Kasumi-1 (cell line): ENCODE measurements around the gene EVL.

ENCODE experiments used
- DNase-seq, 2 experiments: peaks; one replicate each; lab custom pipeline; 2025; lab: John Stamatoyannopoulos, UW

Gene EVL

GRCh38 chr14:100065942-100066574, 836 bp downstream of the EVL start:
- peak; percentile 81 to 89 for DNase-seq

- no peak for DNase-seq
Observed at GRCh38 chr14:100066962-100067361, 1.7 kb downstream of the EVL start.

DNA sequence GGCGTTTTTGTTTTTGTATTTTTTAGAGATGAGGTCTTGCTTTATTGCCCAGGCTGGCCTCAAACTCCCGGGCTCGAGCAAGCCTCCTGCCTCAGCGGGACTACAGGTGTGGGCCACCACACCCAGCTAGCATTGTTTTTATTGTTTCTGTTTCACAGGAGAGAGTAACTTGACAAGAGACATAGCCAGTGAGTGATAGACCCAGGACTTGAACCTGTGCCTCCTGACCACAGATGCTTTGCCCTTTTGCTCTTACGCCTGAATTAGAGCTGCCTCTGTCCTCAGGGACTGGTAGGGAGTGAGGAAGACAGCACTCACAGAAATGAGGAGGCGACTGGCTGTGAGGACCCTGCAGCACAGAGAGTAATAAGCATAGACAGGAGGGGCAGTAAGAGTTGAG, 2.3 kb downstream of the EVL start:
- no peak for DNase-seq

DNA sequence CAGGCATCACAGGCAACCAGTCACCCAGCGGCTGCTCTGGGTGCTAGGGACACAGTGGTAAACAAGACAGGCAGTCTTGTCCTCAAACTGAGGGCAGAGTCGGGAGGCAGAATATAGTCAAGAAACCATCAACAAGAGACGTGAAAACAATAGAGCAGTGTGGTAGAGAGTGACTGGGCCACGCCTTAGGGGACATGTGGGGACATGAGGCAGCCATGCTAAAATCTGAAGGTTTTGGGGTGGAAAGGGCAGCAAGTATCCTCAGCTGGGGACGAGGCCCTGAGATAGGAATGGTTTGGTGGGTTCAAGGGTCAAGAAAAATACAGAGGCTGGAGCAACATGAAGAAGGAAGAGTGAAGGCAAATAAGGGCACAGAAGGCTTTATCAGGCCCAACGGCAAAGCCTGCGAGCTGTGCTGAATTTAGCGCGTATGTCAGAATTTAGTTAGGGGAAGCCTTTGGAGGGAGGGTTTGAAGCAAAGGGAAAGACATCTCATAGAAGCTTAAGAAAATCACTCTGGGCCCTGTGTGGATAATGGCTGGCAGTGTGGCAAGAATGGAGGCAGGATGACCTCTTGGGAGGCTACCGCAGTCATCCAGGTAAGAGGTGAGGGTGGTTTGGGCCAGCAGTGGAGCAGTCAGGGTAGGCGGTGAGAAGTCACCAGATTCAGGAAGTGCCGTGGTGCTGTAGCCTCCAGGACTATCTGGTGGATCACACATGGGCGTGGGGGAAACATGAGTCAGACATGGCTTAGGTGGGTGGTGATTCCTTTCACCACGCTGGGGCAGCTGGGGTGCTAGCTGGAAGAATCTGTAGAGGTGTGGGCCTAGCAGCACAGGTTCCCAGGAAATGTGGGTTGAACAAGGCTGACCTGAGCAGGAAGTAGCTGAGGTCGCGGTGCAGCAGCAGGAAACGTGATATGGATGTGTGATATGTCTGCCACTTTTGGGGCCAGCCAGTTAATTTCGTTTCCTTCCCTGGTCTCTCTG, 3.0 kb downstream of the EVL start:
- DNase-seq: peak; percentile 94 to 95

- DNase-seq: no peak
Observed at GRCh38 chr14:100069161-100069800, 4.1 kb downstream of the EVL start.

DNA sequence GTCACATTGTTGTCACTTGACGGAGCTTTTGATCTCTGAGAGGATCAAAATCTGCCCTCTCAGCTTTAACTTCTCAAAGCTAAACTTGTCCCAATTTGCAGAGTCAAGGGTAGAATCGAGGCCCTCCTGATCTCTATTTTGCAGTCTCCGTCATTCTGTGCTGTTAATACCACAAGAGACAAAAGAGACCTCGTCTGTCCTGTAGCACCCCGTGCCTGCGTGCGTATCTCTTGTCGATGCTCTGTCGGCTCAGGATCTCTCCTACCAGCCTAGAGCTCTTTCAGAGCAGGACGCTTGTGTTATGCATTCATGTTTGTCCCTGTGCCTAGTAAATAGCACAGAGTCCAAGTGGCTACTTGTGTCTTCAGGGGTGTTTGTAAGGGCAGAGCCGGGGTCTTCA, 5.1 kb downstream of the EVL start:
- no peak for DNase-seq

- no peak for DNase-seq
Observed at GRCh38 chr14:100071545-100071944, 6.3 kb downstream of the EVL start.

DNA sequence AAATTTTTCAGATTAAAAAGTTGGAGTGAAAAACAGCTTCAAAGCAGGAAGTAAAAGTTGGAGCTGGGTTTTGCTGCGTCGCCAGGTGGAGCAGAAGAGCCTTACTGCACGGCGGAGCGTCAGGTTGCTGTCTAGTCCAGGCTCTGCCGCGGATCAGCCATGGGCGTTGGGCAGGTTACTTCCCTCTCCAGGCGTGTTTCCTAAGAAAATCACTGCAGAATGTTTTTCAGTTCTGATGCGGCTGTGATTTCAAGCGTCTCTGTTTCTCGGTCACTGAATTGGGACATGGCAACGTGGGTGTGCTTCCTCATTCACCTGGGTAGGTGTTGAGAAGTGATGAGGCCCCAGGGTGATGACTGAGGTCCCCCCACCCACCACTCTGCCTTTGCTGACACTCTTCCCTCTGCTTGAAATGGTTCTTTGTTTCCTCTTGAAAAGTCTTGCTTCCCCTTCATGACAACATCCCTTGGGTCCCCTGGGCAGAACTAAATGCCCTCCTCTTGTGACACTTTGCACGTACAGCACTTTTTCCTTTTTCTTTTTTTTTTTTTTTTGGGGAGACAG, 7.6 kb downstream of the EVL start:
- no peak for DNase-seq

DNA sequence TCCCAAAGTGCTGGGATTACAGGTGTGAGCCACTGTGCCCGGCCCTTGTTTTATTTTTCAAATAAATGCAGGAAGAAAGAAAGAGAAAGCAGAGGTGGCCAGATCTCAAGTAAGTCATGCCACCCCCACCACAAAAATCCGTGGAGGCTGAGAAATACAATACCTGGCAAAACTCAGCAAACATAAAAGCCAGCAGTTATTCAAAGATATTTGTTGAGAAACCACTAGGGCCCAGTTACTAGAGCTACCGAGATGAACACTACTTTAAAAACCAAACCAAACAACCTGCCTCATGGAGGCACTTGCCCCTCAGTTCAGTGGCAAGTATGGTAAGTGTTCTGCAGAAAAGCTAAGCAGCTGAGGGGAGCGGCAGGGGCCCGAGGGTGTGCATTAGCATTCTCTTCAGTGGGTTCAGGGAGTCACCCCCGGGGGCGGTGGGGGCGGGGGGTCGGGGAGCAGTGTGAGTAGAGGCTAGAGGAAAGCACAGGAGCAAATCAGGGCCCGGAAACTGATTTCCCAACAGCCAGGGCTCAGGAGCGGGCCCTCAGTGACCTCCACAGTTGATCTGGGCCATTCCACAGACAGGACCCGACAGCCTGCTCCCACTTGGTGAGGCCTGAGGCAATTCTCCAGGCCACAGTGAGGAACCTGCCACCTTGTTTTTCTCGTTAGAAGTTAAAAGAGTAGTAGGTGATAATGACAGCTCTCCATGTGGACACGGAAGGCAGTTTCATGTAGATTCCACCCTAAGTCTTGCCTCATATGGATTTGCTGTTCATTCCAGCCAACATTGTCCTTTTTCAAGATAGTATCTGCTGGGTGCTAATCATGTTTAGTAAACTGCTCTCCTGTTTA, 8.6 kb downstream of the EVL start:
- no peak for DNase-seq

GRCh38 chr14:100074431-100075100, 9.3 kb downstream of the EVL start:
- DNase-seq: no peak

DNA sequence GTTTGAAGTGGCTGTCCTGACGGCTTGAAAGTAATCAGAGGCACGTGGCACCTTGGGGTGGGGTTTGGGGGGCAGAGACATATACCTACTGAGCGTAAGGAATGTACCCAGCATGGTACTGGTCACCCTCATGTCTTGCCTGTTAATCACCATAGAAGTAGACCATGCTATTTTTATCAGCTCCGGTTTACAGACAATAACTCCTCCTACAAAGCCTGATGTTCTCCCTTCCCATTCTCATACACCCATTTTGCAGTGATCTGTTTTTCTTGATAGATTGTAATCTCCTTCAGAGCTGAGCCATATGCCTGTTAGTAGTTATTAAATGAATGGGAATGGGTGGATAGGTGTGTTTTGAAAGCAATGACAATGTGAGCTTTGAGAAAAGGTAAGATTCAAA, 10.5 kb downstream of the EVL start:
- DNase-seq: no peak

- peak; percentile 63 to 64 for DNase-seq
Observed at GRCh38 chr14:100076133-100076532, 10.9 kb downstream of the EVL start.

GRCh38 chr14:100076606-100077005, 11.4 kb downstream of the EVL start:
- no peak for DNase-seq

DNA sequence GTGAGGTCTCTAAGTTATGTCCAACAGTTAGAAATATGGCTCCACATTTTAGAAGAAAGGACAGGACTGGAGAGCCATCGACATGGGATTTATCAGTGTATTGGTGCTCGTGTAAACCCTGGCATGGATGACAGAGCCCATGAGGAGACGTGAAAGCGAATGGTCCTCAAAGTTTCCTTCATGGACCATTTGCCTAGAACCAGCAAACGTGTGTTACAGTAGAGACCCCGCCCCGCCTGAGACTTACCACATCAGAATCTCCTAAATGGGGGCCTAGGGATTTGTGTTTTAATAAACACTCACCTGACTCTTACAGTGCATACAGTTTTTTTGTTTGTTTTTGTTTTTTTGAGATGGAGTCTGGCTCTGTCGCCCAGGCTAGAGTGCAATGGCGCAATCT, 12.2 kb downstream of the EVL start:
- no peak for DNase-seq

- no peak for DNase-seq
Observed at GRCh38 chr14:100078216-100078803, 13.1 kb downstream of the EVL start.

- peak; percentile 82 to 84 for DNase-seq
Observed at GRCh38 chr14:100078997-100079725, 13.9 kb downstream of the EVL start.

DNA sequence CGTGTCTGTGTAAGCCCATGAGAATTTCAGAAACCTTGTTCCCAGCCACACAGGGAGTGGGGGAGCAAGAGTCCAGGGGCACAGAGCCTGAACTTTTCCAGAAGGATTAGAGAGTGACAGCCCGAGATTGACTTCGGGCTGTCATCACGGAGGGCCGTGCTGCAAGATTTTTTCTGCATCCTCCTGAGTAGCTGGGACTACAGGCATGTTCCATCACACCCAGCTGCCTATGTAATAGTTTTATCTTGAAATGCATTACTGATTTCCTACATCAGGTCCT, 14.4 kb downstream of the EVL start:
- DNase-seq: no peak

DNA sequence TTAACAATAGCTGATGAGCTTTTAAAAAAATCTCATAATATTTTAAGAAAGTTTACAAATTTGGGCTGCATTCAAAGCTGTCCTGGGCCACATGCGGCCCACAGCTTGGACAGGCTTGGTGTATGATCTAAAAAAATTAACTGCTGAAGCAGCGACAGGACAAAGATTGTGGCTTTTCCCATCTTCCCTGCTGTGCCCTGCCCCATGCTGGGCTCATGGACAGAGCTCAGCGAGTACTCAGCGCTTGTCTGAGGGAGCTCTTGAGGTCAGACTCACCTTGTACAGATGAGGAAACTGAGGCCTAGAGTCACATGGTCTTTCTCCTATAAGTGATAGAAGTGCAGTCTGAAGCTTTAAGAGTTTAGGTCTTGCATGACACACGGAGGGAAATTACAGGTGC, 15.0 kb downstream of the EVL start:
- DNase-seq: no peak

DNA sequence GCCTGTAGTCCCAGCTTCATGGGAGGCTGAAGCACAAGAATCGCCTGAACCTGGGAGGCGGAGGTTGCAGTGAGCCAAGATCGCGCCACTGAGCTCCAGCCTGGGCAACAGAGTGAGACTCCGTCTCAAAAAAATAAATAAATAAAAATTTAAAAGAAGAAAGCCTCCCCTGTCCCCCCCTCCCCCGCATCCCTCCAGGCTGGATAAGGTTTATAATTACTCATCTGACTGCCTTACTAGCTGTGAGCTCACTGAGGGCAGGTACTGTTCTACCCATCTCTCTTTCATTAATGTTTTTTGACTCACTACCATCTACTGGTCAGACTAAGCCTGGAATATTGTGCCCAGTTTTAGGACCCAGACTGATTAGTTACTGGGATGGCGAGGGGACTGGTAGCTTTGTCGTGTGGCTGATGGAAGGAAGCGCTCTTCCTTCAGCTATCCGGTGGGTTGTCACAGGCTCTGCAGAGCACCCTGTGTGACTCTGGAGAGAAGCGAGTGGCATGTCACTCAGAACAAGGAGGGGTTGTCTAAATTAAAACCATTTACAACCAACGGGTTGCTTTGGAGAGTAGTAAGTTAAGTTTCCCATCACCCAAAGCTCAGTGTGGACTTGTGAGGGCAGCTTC, 16.9 kb downstream of the EVL start:
- DNase-seq: no peak

GRCh38 chr14:100082723-100083122, 17.5 kb downstream of the EVL start:
- no peak for DNase-seq
